ENCODE results near the gene HPCAL1. TPM values are rescaled to one million over a fixed set of nuclear protein-coding genes. Genes with fewer than 3 reads are reported as not detected.
"Not testable (repeated sequence)": the region's sequence is repeated elsewhere in the genome, so short reads cannot be mapped to it uniquely, and the experiment has no call there.

The HPCAL1 gene
- total RNA-seq, 2 donors from 2014 or later, result 22.5 to 203 TPM

DNA sequence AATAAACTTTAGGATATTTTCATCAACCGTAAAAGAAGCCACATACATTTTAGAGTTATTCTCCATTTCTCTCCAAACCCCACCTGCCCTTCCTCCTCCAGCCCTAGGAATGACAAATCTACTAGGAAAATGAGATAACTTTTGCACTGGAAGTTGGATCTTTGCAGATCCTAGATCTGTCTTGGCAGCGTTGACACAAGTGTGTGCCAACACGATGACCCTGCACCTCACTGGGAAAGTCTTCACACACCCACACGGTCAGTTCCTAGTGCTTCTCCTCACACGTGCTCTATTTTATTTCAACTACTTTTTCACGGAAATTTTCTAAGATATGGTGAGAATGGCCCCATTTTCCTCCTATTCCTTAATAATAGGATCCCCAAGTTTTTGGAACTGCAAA is 14.1 kb upstream of the HPCAL1 start:
- WGBS, result 93% methylated on average over 6 of the region's 6 CpGs
- intact Hi-C loops (cut with DNase I), result no loop called here
- H3K27ac ChIP-seq, result no peak overlapping the region
- no peaks in the 10 kb centered on the region for H3K27me3 ChIP-seq (replicated peaks; ENCODE audit: insufficient read depth)
- H3K4me3 ChIP-seq, result no peak overlapping the region
- no peaks in the 10 kb centered on the region for H3K9me3 ChIP-seq
- peaks cover 6% of the 10 kb centered on the region for H3K4me1 ChIP-seq (replicated peaks)
- DNase-seq (ENCODE audit: low spot score), result no peak
- TF ChIP-seq POLR2A (IDR thresholded peaks at IDR 0.05) (no peak), POLR2AphosphoS5 (IDR thresholded peaks at IDR 0.05) (no peak)
- TF ChIP-seq, protein P1, sequence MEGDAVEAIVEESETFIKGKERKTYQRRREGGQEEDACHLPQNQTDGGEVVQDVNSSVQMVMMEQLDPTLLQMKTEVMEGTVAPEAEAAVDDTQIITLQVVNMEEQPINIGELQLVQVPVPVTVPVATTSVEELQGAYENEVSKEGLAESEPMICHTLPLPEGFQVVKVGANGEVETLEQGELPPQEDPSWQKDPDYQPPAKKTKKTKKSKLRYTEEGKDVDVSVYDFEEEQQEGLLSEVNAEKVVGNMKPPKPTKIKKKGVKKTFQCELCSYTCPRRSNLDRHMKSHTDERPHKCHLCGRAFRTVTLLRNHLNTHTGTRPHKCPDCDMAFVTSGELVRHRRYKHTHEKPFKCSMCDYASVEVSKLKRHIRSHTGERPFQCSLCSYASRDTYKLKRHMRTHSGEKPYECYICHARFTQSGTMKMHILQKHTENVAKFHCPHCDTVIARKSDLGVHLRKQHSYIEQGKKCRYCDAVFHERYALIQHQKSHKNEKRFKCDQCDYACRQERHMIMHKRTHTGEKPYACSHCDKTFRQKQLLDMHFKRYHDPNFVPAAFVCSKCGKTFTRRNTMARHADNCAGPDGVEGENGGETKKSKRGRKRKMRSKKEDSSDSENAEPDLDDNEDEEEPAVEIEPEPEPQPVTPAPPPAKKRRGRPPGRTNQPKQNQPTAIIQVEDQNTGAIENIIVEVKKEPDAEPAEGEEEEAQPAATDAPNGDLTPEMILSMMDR (IDR thresholded peaks at IDR 0.05), result no peak
- no peaks in the 10 kb centered on the region for H3K36me3 ChIP-seq

DNA sequence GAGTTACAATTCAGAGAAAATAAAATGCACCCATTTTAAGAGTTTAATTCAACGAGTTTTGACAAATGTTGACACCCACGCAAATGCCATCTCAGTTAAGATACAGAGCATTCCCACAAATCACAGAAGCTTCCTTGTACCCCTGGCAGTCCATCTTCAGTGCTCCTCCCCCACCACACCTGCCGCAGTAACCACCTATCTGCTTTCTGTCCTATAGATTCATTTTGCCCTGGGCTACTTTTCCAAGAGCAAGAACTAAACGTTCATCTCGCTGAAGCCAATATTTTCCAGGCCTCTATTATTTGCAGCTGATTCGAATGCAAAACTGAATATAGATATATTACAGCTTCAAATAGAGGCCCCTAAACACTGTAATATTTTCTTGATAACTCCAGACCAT is 13.4 kb upstream of the HPCAL1 start:
- H3K4me1 ChIP-seq (replicated peaks), result peaks cover 6% of the 10 kb centered on the region
- no peak for TF ChIP-seq POLR2A (IDR thresholded peaks at IDR 0.05)
- TF ChIP-seq POLR2AphosphoS5 (IDR thresholded peaks at IDR 0.05), result no peak
- TF ChIP-seq, protein P1 (IDR thresholded peaks at IDR 0.05), result no peak
- 87% methylated on average over 6 of the region's 6 CpGs for WGBS
- no peaks in the 10 kb centered on the region for H3K27me3 ChIP-seq (replicated peaks; ENCODE audit: insufficient read depth)
- no peak overlapping the region for H3K4me3 ChIP-seq
- no peaks in the 10 kb centered on the region for H3K9me3 ChIP-seq
- intact Hi-C loops (cut with DNase I), result no loop called here
- H3K27ac ChIP-seq, result no peak overlapping the region
- no peaks in the 10 kb centered on the region for H3K36me3 ChIP-seq
- no peak for DNase-seq (ENCODE audit: low spot score)

DNA sequence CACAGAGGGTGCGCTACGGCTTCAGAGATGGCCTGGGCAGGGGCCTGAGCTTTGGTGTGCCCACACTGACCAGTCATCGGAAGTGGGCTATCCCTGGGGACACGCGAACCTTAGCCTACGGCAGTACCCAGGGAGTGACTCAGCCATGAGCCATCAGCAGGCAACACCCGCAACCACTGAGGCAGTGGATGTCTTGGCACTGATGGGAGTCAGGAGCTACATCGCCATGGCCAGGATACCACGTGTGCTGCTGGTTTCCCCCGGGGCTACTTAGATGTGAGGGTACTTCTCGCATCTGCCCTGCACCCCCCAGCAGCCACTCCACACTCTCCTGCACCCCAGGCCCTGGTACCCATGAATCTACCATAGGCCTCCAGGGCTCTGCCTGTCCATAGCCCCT is 12.8 kb upstream of the HPCAL1 start:
- Histone ChIP-seq H3K9me3 (no peaks in the 10 kb centered on the region), H3K27me3 (replicated peaks; ENCODE audit: insufficient read depth) (no peaks in the 10 kb centered on the region), H3K4me3 (no peak overlapping the region), H3K27ac (no peak overlapping the region), H3K36me3 (no peaks in the 10 kb centered on the region), H3K4me1 (replicated peaks) (peaks cover 6% of the 10 kb centered on the region)
- TF ChIP-seq POLR2AphosphoS5 (IDR thresholded peaks at IDR 0.05) (no peak), POLR2A (IDR thresholded peaks at IDR 0.05) (no peak)
- TF ChIP-seq, protein P1 (IDR thresholded peaks at IDR 0.05), result no peak
- intact Hi-C loops (cut with DNase I), result no loop called here
- DNase-seq (ENCODE audit: low spot score), result no peak
- 94% methylated on average over 11 of the region's 11 CpGs for WGBS

DNA sequence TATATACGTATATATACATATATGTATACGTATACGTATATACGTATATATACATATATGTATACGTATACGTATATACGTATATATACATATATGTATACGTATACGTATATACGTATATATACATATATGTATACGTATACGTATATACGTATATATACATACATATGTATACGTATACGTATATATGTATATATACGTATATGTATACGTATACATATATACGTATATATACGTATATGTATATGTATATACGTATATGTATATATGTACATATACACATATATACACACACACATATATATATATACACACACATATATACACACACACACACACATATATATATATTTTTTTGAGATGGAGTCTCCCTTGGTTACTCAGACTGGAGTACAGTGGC is 11.3 kb upstream of the HPCAL1 start:
- H3K4me1 ChIP-seq (replicated peaks); DNase-seq (ENCODE audit: low spot score); intact Hi-C loops (cut with DNase I); H3K9me3 ChIP-seq; H3K36me3 ChIP-seq; H3K4me3 ChIP-seq; H3K27me3 ChIP-seq (replicated peaks; ENCODE audit: insufficient read depth); H3K27ac ChIP-seq: not testable (repeated sequence)
- WGBS, result 81% methylated on average over 20 of the region's 20 CpGs

DNA sequence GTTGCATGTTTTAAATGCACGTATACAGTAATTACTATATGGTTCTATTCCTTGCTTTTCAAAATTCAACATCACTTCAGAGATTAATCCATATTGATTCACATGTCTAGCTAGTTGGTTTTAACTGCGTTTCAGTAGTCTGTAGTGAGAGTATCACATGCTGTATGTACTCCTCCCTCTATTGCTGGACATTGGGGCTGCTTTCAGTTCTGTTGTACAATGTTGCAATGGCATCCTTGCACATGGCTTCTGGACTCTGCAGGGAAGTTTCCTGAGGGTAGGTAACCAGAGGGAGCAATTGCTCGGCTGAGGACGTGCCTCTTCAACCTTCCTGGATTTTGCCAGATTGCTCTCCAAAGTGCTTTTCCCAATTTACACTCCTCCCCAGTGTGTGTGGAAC is 10.7 kb upstream of the HPCAL1 start:
- WGBS, result 95% methylated on average over 4 of the region's 4 CpGs
- Histone ChIP-seq H3K27ac (no peak overlapping the region), H3K4me3 (no peak overlapping the region), H3K9me3 (no peaks in the 10 kb centered on the region), H3K4me1 (replicated peaks) (no peaks in the 10 kb centered on the region), H3K27me3 (replicated peaks; ENCODE audit: insufficient read depth) (no peaks in the 10 kb centered on the region), H3K36me3 (no peaks in the 10 kb centered on the region)
- TF ChIP-seq POLR2A (IDR thresholded peaks at IDR 0.05) (no peak), POLR2AphosphoS5 (IDR thresholded peaks at IDR 0.05) (no peak)
- TF ChIP-seq, protein P1 (IDR thresholded peaks at IDR 0.05), result no peak
- no peak for DNase-seq (ENCODE audit: low spot score)
- intact Hi-C loops (cut with DNase I), result no loop called here

Data from prostate gland (tissue), 2 donors.